Skin epidermis (tissue), 12 donors: ENCODE measurements around the gene ZHX3.

Source experiments
- H3K27ac ChIP-seq, 21 experiments: fragments of 200-600 bp; sonication (generic) in 11 of 21; one replicate each; pipeline ENCODE4 v1.5.0; 2020; ENCODE audit warnings: mild to moderate bottlenecking in 3 of 21, inconsistent platforms in 2 of 21, moderate library complexity in 2 of 21
- H3K4me3 ChIP-seq, 7 experiments: fragments of 200-600 bp; sonication (generic) in 2 of 7; one replicate each; pipeline ENCODE4 v1.5.0; 2020; ENCODE audit warnings: inconsistent platforms in 2 of 7, mild to moderate bottlenecking in 2 of 7, moderate library complexity in 1 of 7

Gene ZHX3

GRCh38 chr20:41170386-41171105 is 147.0 kb downstream of the ZHX3 start:
- H3K27ac ChIP-seq = peak overlapping the region in 9 of 21 experiments; percentile 4 to 55 (median 33)

GRCh38 chr20:41169791-41170351 is 147.7 kb downstream of the ZHX3 start:
- H3K27ac ChIP-seq = peak overlapping the region in 8 of 21 experiments; percentile 4 to 55 (median 34)
- H3K4me3 ChIP-seq = no peak overlapping the region

More at GRCh38 chr20:41170386-41171105, 147.0 kb downstream of the ZHX3 start:
- no peak overlapping the region for H3K4me3 ChIP-seq

GRCh38 chr20:41169162-41169690 is 148.3 kb downstream of the ZHX3 start:
- Histone ChIP-seq H3K27ac (peak overlapping the region in 4 of 21 experiments; percentile 1 to 44 (median 22)), H3K4me3 (no peak overlapping the region)

- peak overlapping the region in 8 of 21 experiments; percentile 0 to 57 (median 14) for H3K27ac ChIP-seq
- H3K4me3 ChIP-seq = no peak overlapping the region
Measured at GRCh38 chr20:41168281-41169161, 149.0 kb downstream of the ZHX3 start.

- no peak overlapping the region for H3K4me3 ChIP-seq
- peak overlapping the region in 5 of 21 experiments; percentile 0 to 57 (median 17) for H3K27ac ChIP-seq
Measured at GRCh38 chr20:41167481-41168253, 149.9 kb downstream of the ZHX3 start.

GRCh38 chr20:41167118-41167470 is 150.4 kb downstream of the ZHX3 start:
- H3K27ac ChIP-seq = peak overlapping the region in 1 of 21 experiments; percentile 17
- no peak overlapping the region for H3K4me3 ChIP-seq

- H3K27ac ChIP-seq = no peak overlapping the region
- H3K4me3 ChIP-seq = no peak overlapping the region
Measured at GRCh38 chr20:41166201-41167117, 151.1 kb downstream of the ZHX3 start.

- no peak overlapping the region for H3K4me3 ChIP-seq
- H3K27ac ChIP-seq = no peak overlapping the region
Measured at GRCh38 chr20:41165001-41165882, 152.3 kb downstream of the ZHX3 start.

GRCh38 chr20:41163821-41164220 is 153.7 kb downstream of the ZHX3 start:
- H3K27ac ChIP-seq = no peak overlapping the region

GRCh38 chr20:41162396-41162795 is 155.1 kb downstream of the ZHX3 start:
- H3K27ac ChIP-seq = peak overlapping the region in 4 of 21 experiments; percentile 7 to 43 (median 22)
- H3K4me3 ChIP-seq = no peak overlapping the region

More at GRCh38 chr20:41163821-41164220, 153.7 kb downstream of the ZHX3 start:
- no peak overlapping the region for H3K4me3 ChIP-seq

GRCh38 chr20:41161886-41162285 is 155.6 kb downstream of the ZHX3 start:
- peak overlapping the region in 8 of 21 experiments; percentile 11 to 63 (median 26) for H3K27ac ChIP-seq
- no peak overlapping the region for H3K4me3 ChIP-seq

- H3K4me3 ChIP-seq = no peak overlapping the region
- peak overlapping the region in 5 of 21 experiments; percentile 12 to 90 (median 27) for H3K27ac ChIP-seq
Measured at GRCh38 chr20:41160686-41161085, 156.8 kb downstream of the ZHX3 start.

- Histone ChIP-seq H3K4me3 (no peak overlapping the region), H3K27ac (peak overlapping the region in 11 of 21 experiments; percentile 2 to 90 (median 79))
Measured at GRCh38 chr20:41159547-41159946, 158.0 kb downstream of the ZHX3 start.

- Histone ChIP-seq H3K27ac (peak overlapping the region in 18 of 21 experiments; percentile 13 to 90 (median 68)), H3K4me3 (no peak overlapping the region)
Measured at GRCh38 chr20:41158082-41158625, 159.4 kb downstream of the ZHX3 start.

- H3K27ac ChIP-seq = peak overlapping the region in 8 of 21 experiments; percentile 8 to 90 (median 73)
- no peak overlapping the region for H3K4me3 ChIP-seq
Measured at GRCh38 chr20:41155261-41155660, 162.3 kb downstream of the ZHX3 start.

GRCh38 chr20:41154436-41155176 is 162.9 kb downstream of the ZHX3 start:
- Histone ChIP-seq H3K4me3 (no peak overlapping the region), H3K27ac (peak overlapping the region in 16 of 21 experiments; percentile 8 to 90 (median 40))
